CD4-positive, alpha-beta memory T cell (primary cell): ENCODE data around the gene L3MBTL2. TPM values are rescaled to one million over a fixed set of nuclear protein-coding genes. Genes with fewer than 3 reads are reported as not detected.

ENCODE experiments used
- microRNA-seq: library from miRNA; unstranded; fragments of <30 nt; microRNA quantifications from one replicate; pipeline ENCODE4 v1.2.0, GENCODE V29; 2021; ENCODE audit warnings: borderline replicate concordance, borderline number of aligned reads, borderline microRNAs expressed, mixed read lengths
- polyA plus RNA-seq, 2 donors: library from polyadenylated mRNA; unstranded; fragments of 300-500 nt; fragmentation: Illumina TruSeq; gene quantifications; one replicate each; pipeline ENCODE4 v1.2.3, GENCODE V29; 2021
- total RNA-seq, 2 experiments: library from RNA; stranded (reverse); gene quantifications; one replicate each; pipeline ENCODE4 v1.2.3, GENCODE V29; 2021

Gene L3MBTL2
- total and polyA plus RNA-seq, 4 experiments from 2014 or later: 27.5 to 48.2 (median 35.4) TPM

Small RNA genes lying within 50 kb of the gene (microRNA-seq; reads per million reads assigned to microRNA genes)
- not detected for gene MIR6889

Other genes starting within 250 kb of the L3MBTL2 start
- gene EP300, start 112.7 kb upstream of the L3MBTL2 start, total RNA-seq: 100 to 1,000 TPM; 106 to 125 TPM
- gene EP300, start 112.7 kb upstream of the L3MBTL2 start, polyA plus RNA-seq: 10 to 100 TPM in 1 of 2 donors, 1 to 10 TPM in 1; 3.5 to 27.4 TPM
- gene CHADL, start 35.6 kb downstream of the L3MBTL2 start, total RNA-seq: 1 to 10 TPM in 1 of 2 experiments, under 1 TPM in 1; 0.67 to 1.0 TPM
- gene CHADL, start 35.6 kb downstream of the L3MBTL2 start, polyA plus RNA-seq: under 1 TPM; 0.10 to 0.26 TPM
- 10 to 100 TPM; 69.1 to 74.7 TPM for gene RANGAP1, start 80.9 kb downstream of the L3MBTL2 start, total RNA-seq
- 10 to 100 TPM; 12.7 to 32.3 TPM for gene RANGAP1, start 80.9 kb downstream of the L3MBTL2 start, polyA plus RNA-seq
- gene ZC3H7B, start 96.2 kb downstream of the L3MBTL2 start, total RNA-seq: 10 to 100 TPM; 39.4 to 40.3 TPM
- gene ZC3H7B, start 96.2 kb downstream of the L3MBTL2 start, polyA plus RNA-seq: 1 to 10 TPM in 1 of 2 donors, under 1 TPM in 1; 0.20 to 1.5 TPM
- gene TEF, start 176.6 kb downstream of the L3MBTL2 start, total RNA-seq: 1 to 10 TPM; 6.5 to 8.8 TPM
- 1 to 10 TPM; 4.4 to 6.4 TPM for gene TEF, start 176.6 kb downstream of the L3MBTL2 start, polyA plus RNA-seq
- gene TOB2, start 241.5 kb downstream of the L3MBTL2 start, total RNA-seq: 10 to 100 TPM; 37.5 to 38.7 TPM
- gene TOB2, start 241.5 kb downstream of the L3MBTL2 start, polyA plus RNA-seq: 10 to 100 TPM in 1 of 2 donors, 1 to 10 TPM in 1; 9.6 to 26.5 TPM